SK-N-SH treated with all-trans-retinoic acid at 6 μM for 48 hours (cell line): ENCODE measurements around the gene ZDHHC20.

Experiments used
- ATAC-seq: fragments of 200-7000 bp; cut with Tn5 transposase; 3 replicates; pipeline ENCODE4 v1.9.1; 2020; ENCODE audit warnings: mild to moderate bottlenecking, moderate library complexity
- ARNTL ChIP-seq: fragments of 450-650 bp; formaldehyde crosslinking; IDR thresholded peaks from 2 replicates; pipeline ENCODE4 v1.5.0; 2020; ENCODE audit warnings: low read depth, mild to moderate bottlenecking, moderate library complexity, borderline replicate concordance
- BACH2 ChIP-seq: fragments of 250-450 bp; sonication (Bioruptor Pico); IDR thresholded peaks from 2 replicates; pipeline ENCODE4 v1.9.0; 2021; ENCODE audit warnings: mild to moderate bottlenecking, borderline replicate concordance
- CREB5 ChIP-seq: fragments of 250-450 bp; sonication (Bioruptor Pico); IDR thresholded peaks from 2 replicates; pipeline ENCODE4 v1.5.1; 2020; ENCODE audit warnings: low read depth, mild to moderate bottlenecking, moderate library complexity
- CSRNP3 ChIP-seq: fragments of 250-450 bp; sonication (Bioruptor Pico); IDR thresholded peaks from 2 replicates; pipeline ENCODE4 v1.5.1; 2021; ENCODE audit warnings: mild to moderate bottlenecking, moderate library complexity
- ESRRG ChIP-seq: fragments of 250-450 bp; sonication (Bioruptor Pico); IDR thresholded peaks from 2 replicates; pipeline ENCODE4 v1.6.1; 2021; ENCODE audit warnings: mild to moderate bottlenecking
- GLIS3 ChIP-seq: fragments of 250-450 bp; sonication (Bioruptor Pico); IDR thresholded peaks from 2 replicates; pipeline ENCODE4 v1.5.0; 2020; ENCODE audit warnings: mild to moderate bottlenecking, moderate library complexity
- ISL1 ChIP-seq: fragments of 250-450 bp; sonication (Bioruptor Pico); IDR thresholded peaks from 2 replicates; pipeline ENCODE4 v2.1.2; 2022; ENCODE audit warnings: mild to moderate bottlenecking, moderate library complexity
- OSR1 ChIP-seq: fragments of 250-450 bp; sonication (Bioruptor Pico); IDR thresholded peaks from 2 replicates; pipeline ENCODE4 v1.8.0; 2022; ENCODE audit warnings: moderate library complexity, mild to moderate bottlenecking, inconsistent platforms
- PATZ1 ChIP-seq: fragments of 250-450 bp; sonication (Bioruptor Pico); IDR thresholded peaks from 2 replicates; pipeline ENCODE4 v1.8.0; 2020; ENCODE audit warnings: mild to moderate bottlenecking, moderate library complexity, borderline replicate concordance
- PPARA ChIP-seq: fragments of 250-450 bp; sonication (Bioruptor Pico); IDR thresholded peaks from 2 replicates; pipeline ENCODE4 v1.5.0; 2020; ENCODE audit warnings: mild to moderate bottlenecking, borderline replicate concordance
- RARB ChIP-seq: fragments of 250-450 bp; sonication (Bioruptor Pico); IDR thresholded peaks from 2 replicates; pipeline ENCODE4 v1.8.0; 2021; ENCODE audit warnings: mild to moderate bottlenecking, moderate library complexity
- SNAI2 ChIP-seq: fragments of 250-450 bp; sonication (Bioruptor Pico); IDR thresholded peaks from 2 replicates; pipeline ENCODE4 v1.5.0; 2020; ENCODE audit warnings: mild to moderate bottlenecking, moderate library complexity
- TCF4 ChIP-seq: fragments of 250-450 bp; sonication (Bioruptor Pico); IDR thresholded peaks from 2 replicates; pipeline ENCODE4 v1.8.0; 2021; ENCODE audit warnings: mild to moderate bottlenecking, moderate library complexity, borderline replicate concordance
- ZC3H10 ChIP-seq: fragments of 250-450 bp; sonication (Bioruptor Pico); IDR thresholded peaks from 2 replicates; pipeline ENCODE4 v1.5.1; 2021; ENCODE audit warnings: mild to moderate bottlenecking, moderate library complexity
- ZFP3 ChIP-seq: fragments of 250-450 bp; sonication (Bioruptor Pico); IDR thresholded peaks from 2 replicates; pipeline ENCODE4 v1.5.0; 2020; ENCODE audit warnings: mild to moderate bottlenecking, moderate library complexity
- ZFP30 ChIP-seq: fragments of 450-650 bp; formaldehyde crosslinking; IDR thresholded peaks from 2 replicates; pipeline ENCODE4 v1.5.0; 2022; ENCODE audit warnings: mild to moderate bottlenecking, moderate library complexity
- ZNF565 ChIP-seq: fragments of 450-650 bp; formaldehyde crosslinking; conservative IDR thresholded peaks from 2 replicates; pipeline ENCODE4 v1.5.0; 2020; ENCODE audit warnings: low read depth, mild to moderate bottlenecking, moderate library complexity
- ZNF70 ChIP-seq: fragments of 450-650 bp; formaldehyde crosslinking; IDR thresholded peaks from 2 replicates; pipeline ENCODE4 v1.5.0; 2020; ENCODE audit warnings: mild to moderate bottlenecking, moderate library complexity
- ZNF8 ChIP-seq: fragments of 450-650 bp; formaldehyde crosslinking; IDR thresholded peaks from 2 replicates; pipeline ENCODE4 v1.5.0; 2020; ENCODE audit warnings: mild to moderate bottlenecking, moderate library complexity
- TF ChIP-seq, protein P1 (sequence below): fragments of 250-450 bp; sonication (Bioruptor Pico); IDR thresholded peaks from 2 replicates; pipeline ENCODE4 v1.5.0; 2020; ENCODE audit warnings: mild to moderate bottlenecking, moderate library complexity
- TF ChIP-seq, protein P2 (sequence below): fragments of 250-450 bp; sonication (Bioruptor Pico); IDR thresholded peaks from 2 replicates; pipeline ENCODE4 v1.8.0; 2021; ENCODE audit warnings: low read depth, mild to moderate bottlenecking, moderate library complexity, borderline replicate concordance

The ZDHHC20 gene

GRCh38 chr13:21470785-21471184 lies 11.7 kb upstream of the ZDHHC20 start:
- ATAC-seq = no peak
- no peak for TF ChIP-seq CREB5
- TF ChIP-seq ESRRG = no peak
- no peak for TF ChIP-seq CSRNP3 (CRISPR knock-in tag)
- no peak for TF ChIP-seq ZNF70 (CRISPR knock-in tag)
- TF ChIP-seq ARNTL = no peak
- no peak for TF ChIP-seq ZNF8 (CRISPR knock-in tag)
- no peak for TF ChIP-seq ZFP30 (CRISPR knock-in tag)
- TF ChIP-seq GLIS3 (CRISPR knock-in tag) = no peak
- TF ChIP-seq RARB (CRISPR knock-in tag) = no peak
- TF ChIP-seq, protein P1, sequence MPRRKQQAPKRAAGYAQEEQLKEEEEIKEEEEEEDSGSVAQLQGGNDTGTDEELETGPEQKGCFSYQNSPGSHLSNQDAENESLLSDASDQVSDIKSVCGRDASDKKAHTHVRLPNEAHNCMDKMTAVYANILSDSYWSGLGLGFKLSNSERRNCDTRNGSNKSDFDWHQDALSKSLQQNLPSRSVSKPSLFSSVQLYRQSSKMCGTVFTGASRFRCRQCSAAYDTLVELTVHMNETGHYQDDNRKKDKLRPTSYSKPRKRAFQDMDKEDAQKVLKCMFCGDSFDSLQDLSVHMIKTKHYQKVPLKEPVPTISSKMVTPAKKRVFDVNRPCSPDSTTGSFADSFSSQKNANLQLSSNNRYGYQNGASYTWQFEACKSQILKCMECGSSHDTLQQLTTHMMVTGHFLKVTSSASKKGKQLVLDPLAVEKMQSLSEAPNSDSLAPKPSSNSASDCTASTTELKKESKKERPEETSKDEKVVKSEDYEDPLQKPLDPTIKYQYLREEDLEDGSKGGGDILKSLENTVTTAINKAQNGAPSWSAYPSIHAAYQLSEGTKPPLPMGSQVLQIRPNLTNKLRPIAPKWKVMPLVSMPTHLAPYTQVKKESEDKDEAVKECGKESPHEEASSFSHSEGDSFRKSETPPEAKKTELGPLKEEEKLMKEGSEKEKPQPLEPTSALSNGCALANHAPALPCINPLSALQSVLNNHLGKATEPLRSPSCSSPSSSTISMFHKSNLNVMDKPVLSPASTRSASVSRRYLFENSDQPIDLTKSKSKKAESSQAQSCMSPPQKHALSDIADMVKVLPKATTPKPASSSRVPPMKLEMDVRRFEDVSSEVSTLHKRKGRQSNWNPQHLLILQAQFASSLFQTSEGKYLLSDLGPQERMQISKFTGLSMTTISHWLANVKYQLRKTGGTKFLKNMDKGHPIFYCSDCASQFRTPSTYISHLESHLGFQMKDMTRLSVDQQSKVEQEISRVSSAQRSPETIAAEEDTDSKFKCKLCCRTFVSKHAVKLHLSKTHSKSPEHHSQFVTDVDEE (CRISPR knock-in tag) = no peak
- TF ChIP-seq, all 23 proteins: peak for 0

DNA sequence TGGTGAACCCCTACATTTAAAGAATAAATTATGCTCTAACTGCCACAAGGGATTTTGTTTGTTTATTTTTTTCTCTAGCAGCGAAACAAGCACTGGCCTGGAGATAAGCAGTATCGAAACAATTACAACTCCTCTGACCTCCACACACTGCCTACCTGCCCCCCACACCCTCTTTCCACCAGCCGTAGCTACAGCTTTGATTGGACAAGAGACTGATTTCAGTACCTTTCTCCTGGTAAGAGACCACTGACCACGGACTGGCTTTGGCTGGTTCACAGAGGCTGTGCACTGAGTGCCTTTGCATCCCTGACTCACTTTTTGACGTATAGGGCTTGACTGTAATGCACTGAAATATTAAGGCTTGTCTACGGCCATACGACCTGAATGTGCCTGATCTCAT lies 7.4 kb upstream of the ZDHHC20 start:
- no peak for ATAC-seq
- no peak for TF ChIP-seq BACH2 (CRISPR knock-in tag)
- TF ChIP-seq TCF4 (CRISPR knock-in tag) = no peak
- no peak for TF ChIP-seq CREB5
- no peak for TF ChIP-seq ZNF565 (CRISPR knock-in tag)
- no peak for TF ChIP-seq ZFP3 (CRISPR knock-in tag)
- no peak for TF ChIP-seq ARNTL
- no peak for TF ChIP-seq OSR1 (CRISPR knock-in tag)
- TF ChIP-seq ZFP30 (CRISPR knock-in tag) = no peak
- no peak for TF ChIP-seq ZNF8 (CRISPR knock-in tag)
- TF ChIP-seq SNAI2 (CRISPR knock-in tag) = no peak
- TF ChIP-seq ZC3H10 (CRISPR knock-in tag) = no peak
- TF ChIP-seq PATZ1 = no peak
- TF ChIP-seq, protein P2, sequence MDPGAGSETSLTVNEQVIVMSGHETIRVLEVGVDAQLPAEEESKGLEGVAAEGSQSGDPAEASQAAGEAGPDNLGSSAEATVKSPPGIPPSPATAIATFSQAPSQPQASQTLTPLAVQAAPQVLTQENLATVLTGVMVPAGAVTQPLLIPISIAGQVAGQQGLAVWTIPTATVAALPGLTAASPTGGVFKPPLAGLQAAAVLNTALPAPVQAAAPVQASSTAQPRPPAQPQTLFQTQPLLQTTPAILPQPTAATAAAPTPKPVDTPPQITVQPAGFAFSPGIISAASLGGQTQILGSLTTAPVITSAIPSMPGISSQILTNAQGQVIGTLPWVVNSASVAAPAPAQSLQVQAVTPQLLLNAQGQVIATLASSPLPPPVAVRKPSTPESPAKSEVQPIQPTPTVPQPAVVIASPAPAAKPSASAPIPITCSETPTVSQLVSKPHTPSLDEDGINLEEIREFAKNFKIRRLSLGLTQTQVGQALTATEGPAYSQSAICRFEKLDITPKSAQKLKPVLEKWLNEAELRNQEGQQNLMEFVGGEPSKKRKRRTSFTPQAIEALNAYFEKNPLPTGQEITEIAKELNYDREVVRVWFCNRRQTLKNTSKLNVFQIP = no peak
- TF ChIP-seq PPARA = no peak
- TF ChIP-seq ISL1 (CRISPR knock-in tag) = no peak
- TF ChIP-seq, protein P1 (CRISPR knock-in tag) = no peak
- no peak for TF ChIP-seq ZNF70 (CRISPR knock-in tag)
- no peak for TF ChIP-seq CSRNP3 (CRISPR knock-in tag)
